Measurements from ENCODE around the gene HIGD1B. TPM values are rescaled to one million over a fixed set of nuclear protein-coding genes. Genes with fewer than 3 reads are reported as not detected.

The HIGD1B gene
- total RNA-seq, 4 donors from 2014 or later: 2.7 to 8.8 TPM; not detected in 2

DNA sequence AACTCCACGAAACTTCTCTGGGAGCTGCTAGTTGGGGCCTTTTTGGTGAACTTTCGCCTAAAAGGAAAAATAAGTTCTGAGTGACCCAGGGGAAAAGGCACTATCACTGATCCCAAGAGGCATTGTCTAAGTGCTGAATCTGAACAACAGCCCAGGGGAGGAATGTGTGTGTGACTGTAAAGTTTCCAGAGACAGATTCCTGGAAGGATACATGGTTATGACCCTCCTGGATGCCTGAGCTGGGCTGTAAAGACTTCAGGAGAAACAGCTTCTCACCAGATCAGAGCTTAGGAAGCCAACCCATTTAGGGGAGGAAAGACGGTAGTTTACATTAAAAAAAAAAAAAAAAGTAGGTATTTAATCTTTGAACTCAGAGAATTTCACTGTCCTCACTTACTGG is 20.2 kb downstream of the HIGD1B start:
- Histone ChIP-seq H3K27me3 (no peaks in the 10 kb centered on the region), H3K36me3 (no peaks in the 10 kb centered on the region), H3K4me3 (no peak overlapping the region), H3K4me1 (no peaks in the 10 kb centered on the region), H3K9me3 (no peaks in the 10 kb centered on the region), H3K27ac (peak overlapping the region; percentile 46 to 85)
- intact Hi-C loops (cut with DNase I; ENCODE audit: low total_unique reads): loop anchor here (5.0 kb wide), 1 partner anchor 91 kb away; no protein-coding TSS in a partner anchor
- peak in 1 of 2 donors; percentile 28 for DNase-seq
- no peak for TF ChIP-seq POLR2A (IDR thresholded peaks at IDR 0.05)
- TF ChIP-seq, protein P1, sequence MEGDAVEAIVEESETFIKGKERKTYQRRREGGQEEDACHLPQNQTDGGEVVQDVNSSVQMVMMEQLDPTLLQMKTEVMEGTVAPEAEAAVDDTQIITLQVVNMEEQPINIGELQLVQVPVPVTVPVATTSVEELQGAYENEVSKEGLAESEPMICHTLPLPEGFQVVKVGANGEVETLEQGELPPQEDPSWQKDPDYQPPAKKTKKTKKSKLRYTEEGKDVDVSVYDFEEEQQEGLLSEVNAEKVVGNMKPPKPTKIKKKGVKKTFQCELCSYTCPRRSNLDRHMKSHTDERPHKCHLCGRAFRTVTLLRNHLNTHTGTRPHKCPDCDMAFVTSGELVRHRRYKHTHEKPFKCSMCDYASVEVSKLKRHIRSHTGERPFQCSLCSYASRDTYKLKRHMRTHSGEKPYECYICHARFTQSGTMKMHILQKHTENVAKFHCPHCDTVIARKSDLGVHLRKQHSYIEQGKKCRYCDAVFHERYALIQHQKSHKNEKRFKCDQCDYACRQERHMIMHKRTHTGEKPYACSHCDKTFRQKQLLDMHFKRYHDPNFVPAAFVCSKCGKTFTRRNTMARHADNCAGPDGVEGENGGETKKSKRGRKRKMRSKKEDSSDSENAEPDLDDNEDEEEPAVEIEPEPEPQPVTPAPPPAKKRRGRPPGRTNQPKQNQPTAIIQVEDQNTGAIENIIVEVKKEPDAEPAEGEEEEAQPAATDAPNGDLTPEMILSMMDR (IDR thresholded peaks at IDR 0.05): no peak

DNA sequence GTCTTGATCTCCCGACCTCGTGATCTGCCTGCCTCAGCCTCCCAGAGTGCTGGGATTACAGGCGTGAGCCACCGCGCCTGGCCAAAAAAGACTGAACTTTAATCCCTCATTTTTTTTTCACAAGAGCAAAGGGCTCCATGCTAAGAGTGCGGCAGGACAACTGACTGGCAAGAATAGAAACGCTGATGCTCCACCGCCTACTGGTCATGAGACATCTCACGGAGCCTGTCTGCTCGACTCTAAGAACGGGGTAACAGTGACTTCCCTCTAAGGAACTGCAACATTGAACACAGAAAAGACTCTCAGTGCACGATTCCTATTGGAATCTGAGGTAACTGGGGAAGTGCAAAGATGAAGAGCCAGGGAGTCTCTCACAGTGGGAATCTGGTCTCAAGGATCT is 23.9 kb downstream of the HIGD1B start:
- H3K4me1 ChIP-seq: no peaks in the 10 kb centered on the region

DNA sequence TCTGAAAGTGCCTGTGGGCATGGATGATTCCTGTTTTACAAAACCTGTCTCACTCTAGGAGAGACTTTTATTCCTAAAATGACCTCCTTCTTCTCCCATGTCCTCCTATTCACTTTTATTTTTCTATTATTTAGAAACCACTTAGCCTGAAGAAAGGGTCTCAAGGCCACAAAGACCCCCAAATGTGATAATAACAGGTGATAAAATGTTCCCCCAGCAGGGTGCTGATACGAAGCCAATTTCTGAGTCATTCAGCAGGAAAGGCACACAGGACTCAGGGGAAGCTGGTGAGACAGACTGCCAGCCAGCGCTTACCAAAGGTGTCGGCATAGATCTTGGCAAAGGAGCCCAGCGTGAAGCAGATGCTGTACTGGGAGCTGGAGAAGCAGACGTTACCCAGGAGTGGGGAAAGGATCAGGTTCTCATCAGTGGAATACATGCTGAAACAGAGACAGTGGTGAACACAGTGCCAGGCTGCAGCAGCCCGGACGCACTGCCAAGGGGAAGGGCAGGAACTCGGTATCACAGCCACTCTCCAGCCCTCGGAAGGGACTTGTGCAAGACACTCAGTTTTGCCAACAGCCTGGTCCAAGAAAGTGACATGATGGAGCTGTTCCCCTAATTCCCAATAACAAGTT is 24.6 kb downstream of the HIGD1B start:
- no peak overlapping the region for H3K27ac ChIP-seq
- DNase-seq: no peak
- no peaks in the 10 kb centered on the region for H3K4me1 ChIP-seq
- no peaks in the 10 kb centered on the region for H3K9me3 ChIP-seq
- H3K36me3 ChIP-seq: no peaks in the 10 kb centered on the region
- intact Hi-C loops (cut with DNase I; ENCODE audit: low total_unique reads): no loop called here
- H3K27me3 ChIP-seq: no peaks in the 10 kb centered on the region
- TF ChIP-seq, protein P1 (IDR thresholded peaks at IDR 0.05): no peak
- no peak for TF ChIP-seq POLR2A (IDR thresholded peaks at IDR 0.05)
- H3K4me3 ChIP-seq: no peak overlapping the region

More for the DNA sequence above, 23.9 kb downstream of the HIGD1B start:
- TF ChIP-seq, protein P1 (IDR thresholded peaks at IDR 0.05): no peak
- TF ChIP-seq POLR2A (IDR thresholded peaks at IDR 0.05): no peak
- intact Hi-C loops (cut with DNase I; ENCODE audit: low total_unique reads): no loop called here
- Histone ChIP-seq H3K4me3 (no peak overlapping the region), H3K27ac (no peak overlapping the region), H3K9me3 (no peaks in the 10 kb centered on the region), H3K27me3 (no peaks in the 10 kb centered on the region), H3K36me3 (no peaks in the 10 kb centered on the region)
- no peak for DNase-seq

DNA sequence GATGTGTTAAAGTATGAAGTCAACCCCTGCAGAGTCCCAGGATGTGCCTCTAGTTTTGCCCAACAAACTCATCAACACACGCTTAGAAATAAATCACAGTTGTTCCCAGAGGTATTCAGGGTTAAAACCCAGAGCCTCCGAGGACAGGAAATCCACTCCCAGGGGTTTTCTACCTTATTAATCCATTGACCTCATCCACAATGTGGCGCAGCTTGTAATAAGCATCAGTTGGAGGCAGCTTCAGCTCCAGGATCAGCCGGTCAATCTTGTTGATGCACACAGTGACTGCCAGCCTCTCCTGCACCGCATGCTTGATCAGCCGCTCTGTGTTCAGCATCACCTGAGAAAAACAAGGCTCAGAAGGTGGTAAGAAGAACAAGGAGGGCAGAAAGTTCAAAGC is 28.1 kb downstream of the HIGD1B start:
- no peaks in the 10 kb centered on the region for H3K4me1 ChIP-seq
- no peaks in the 10 kb centered on the region for H3K9me3 ChIP-seq
- no peak overlapping the region for H3K27ac ChIP-seq
- intact Hi-C loops (cut with DNase I; ENCODE audit: low total_unique reads): no loop called here
- no peak for DNase-seq
- H3K27me3 ChIP-seq: no peaks in the 10 kb centered on the region
- TF ChIP-seq, protein P1 (IDR thresholded peaks at IDR 0.05): no peak
- TF ChIP-seq POLR2A (IDR thresholded peaks at IDR 0.05): no peak
- H3K36me3 ChIP-seq: no peaks in the 10 kb centered on the region
- no peak overlapping the region for H3K4me3 ChIP-seq

DNA sequence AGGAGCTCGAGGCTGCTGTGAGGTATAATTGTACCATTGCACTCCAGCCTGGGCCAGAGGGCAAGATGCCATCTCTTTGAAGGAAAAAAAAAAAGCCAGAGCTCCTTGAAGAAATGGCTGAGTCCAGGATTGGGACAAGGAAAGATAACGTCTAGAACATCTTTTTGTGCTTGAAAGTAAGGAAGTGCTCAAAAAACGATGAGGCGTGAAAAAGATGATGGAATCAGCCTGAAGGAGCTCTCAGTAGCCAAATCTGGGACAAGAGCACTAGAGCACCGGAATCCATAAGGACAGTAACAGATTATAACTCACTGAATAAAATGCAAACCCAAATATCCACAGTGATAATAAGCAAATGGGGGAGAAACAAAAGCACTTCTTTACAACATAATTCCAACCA is 29.4 kb downstream of the HIGD1B start:
- H3K36me3 ChIP-seq: no peaks in the 10 kb centered on the region
- intact Hi-C loops (cut with DNase I; ENCODE audit: low total_unique reads): no loop called here

More for the DNA sequence above, 29.4 kb downstream of the HIGD1B start:
- no peaks in the 10 kb centered on the region for H3K4me1 ChIP-seq
- H3K4me3 ChIP-seq: no peak overlapping the region
- H3K27ac ChIP-seq: no peak overlapping the region
- TF ChIP-seq, protein P1 (IDR thresholded peaks at IDR 0.05): no peak
- no peak for TF ChIP-seq POLR2A (IDR thresholded peaks at IDR 0.05)
- DNase-seq: no peak
- no peaks in the 10 kb centered on the region for H3K9me3 ChIP-seq
- no peaks in the 10 kb centered on the region for H3K27me3 ChIP-seq
